SK-N-MC (cell line): ENCODE results near the gene GMPPA.

Source experiments
- EZH2 ChIP-seq: fragments of 200-600 bp; sonication (generic); IDR thresholded peaks from one replicate; pipeline ENCODE4 v1.6.1; 2017; ENCODE audit warnings: antibody characterized with exemption
- POLR2AphosphoS5 ChIP-seq: IDR thresholded peaks from 2 replicates; pipeline ENCODE4 v1.6.1; 2012; ENCODE audit warnings: mild to moderate bottlenecking, low read depth, low read length, borderline replicate concordance

GRCh38 chr2:219451661-219452360 is 46.9 kb upstream of the GMPPA start:
- no peak for TF ChIP-seq EZH2
- TF ChIP-seq POLR2AphosphoS5: no peak
